CD14-positive monocyte (primary cell): Measurements from ENCODE around the gene CCDC200. TPM values are rescaled to one million over a fixed set of nuclear protein-coding genes. Genes with fewer than 3 reads are reported as not detected.

Experiments used
- DNase-seq, 3 donors: peaks; one replicate each; pipeline ENCODE4 v3.0.0-alpha.2; 2011 to 2022
- H2AFZ ChIP-seq: 2 replicates; pipeline ENCODE4 v1.6.0; 2012; ENCODE audit warnings: mild to moderate bottlenecking, low read depth, low read length, inconsistent platforms; ENCODE audit not compliant: insufficient read depth, poor library complexity, severe bottlenecking
- H3K27ac ChIP-seq, 2 donors: 1 replicate in 1 of 2; 2 replicates in 1 of 2; pipeline ENCODE4 v1.5.1; 2012 to 2013; ENCODE audit warnings: low read length in 2 of 2, control low read depth in 1 of 2, inconsistent platforms in 1 of 2, low read depth in 1 of 2, mild to moderate bottlenecking in 1 of 2
- H3K27me3 ChIP-seq, 2 donors: one replicate each; pipeline versions ENCODE4 v1.6.0 to v1.6.1; 2011 to 2013; ENCODE audit warnings: low read length in 2 of 2; ENCODE audit not compliant: control insufficient read depth in 2 of 2, insufficient read depth in 2 of 2
- H3K36me3 ChIP-seq, 2 donors: replicated peaks in 1 of 2; 1 replicate in 1 of 2; 2 replicates in 1 of 2; pipeline versions ENCODE4 v1.5.1 to v1.6.1; 2012 to 2013; ENCODE audit warnings: low read length in 2 of 2, control low read depth in 1 of 2, inconsistent platforms in 1 of 2, mild to moderate bottlenecking in 1 of 2; ENCODE audit not compliant: insufficient read depth in 2 of 2, control insufficient read depth in 1 of 2
- H3K4me1 ChIP-seq, 2 donors: 1 replicate in 1 of 2; 2 replicates in 1 of 2; pipeline versions ENCODE4 v1.5.1 to v1.6.1; 2012 to 2013; ENCODE audit warnings: low read length in 2 of 2, control low read depth in 1 of 2, inconsistent platforms in 1 of 2, mild to moderate bottlenecking in 1 of 2, moderate library complexity in 1 of 2; ENCODE audit not compliant: insufficient read depth in 2 of 2, control insufficient read depth in 1 of 2
- H3K4me2 ChIP-seq: replicated peaks from 2 replicates; pipeline ENCODE3; 2012; ENCODE audit warnings: low read length, moderate library complexity, mild to moderate bottlenecking; ENCODE audit not compliant: poor library complexity, severe bottlenecking; ENCODE audit errors: extremely low read depth
- H3K4me3 ChIP-seq, 3 experiments: fragments of 200-600 bp in 1 of 3; sonication (generic) in 1 of 3; replicated peaks in 1 of 3; 1 replicate in 2 of 3; 2 replicates in 1 of 3; pipeline ENCODE4 v1.5.1; 2011 to 2013; ENCODE audit warnings: low read length in 3 of 3, mild to moderate bottlenecking in 3 of 3, control low read depth in 2 of 3, low read depth in 2 of 3, inconsistent platforms in 1 of 3, moderate library complexity in 1 of 3
- H3K79me2 ChIP-seq: 2 replicates; pipeline ENCODE4 v1.6.0; 2012; ENCODE audit warnings: mild to moderate bottlenecking, control low read depth, inconsistent platforms, low read length, moderate library complexity; ENCODE audit not compliant: insufficient read depth
- H3K9ac ChIP-seq: 2 replicates; pipeline ENCODE4 v1.6.0; 2017; ENCODE audit warnings: low read length, mild to moderate bottlenecking; ENCODE audit not compliant: insufficient read depth, poor library complexity, severe bottlenecking
- H3K9me3 ChIP-seq, 2 donors: replicated peaks in 1 of 2; 1 replicate in 1 of 2; 2 replicates in 1 of 2; pipeline versions ENCODE4 v1.5.1 to v1.6.1; 2012 to 2013; ENCODE audit warnings: low read length in 2 of 2, control low read depth in 1 of 2; ENCODE audit not compliant: control insufficient read depth in 1 of 2, insufficient read depth in 1 of 2
- H4K20me1 ChIP-seq: 2 replicates; pipeline ENCODE4 v1.6.0; 2012; ENCODE audit warnings: mild to moderate bottlenecking, low read length, control low read depth, moderate library complexity; ENCODE audit not compliant: insufficient read depth
- H3K27ac Mint-ChIP-seq, 7 donors: one replicate each; pipeline ENCODE4 v1.8.0; 2020; ENCODE audit warnings: mild to moderate bottlenecking in 7 of 7, mixed read lengths in 7 of 7, moderate library complexity in 6 of 7, inconsistent platforms in 2 of 7
- H3K27me3 Mint-ChIP-seq, 3 donors: one replicate each; pipeline ENCODE4 v1.8.0; 2021 to 2022; ENCODE audit warnings: low read depth in 3 of 3, mild to moderate bottlenecking in 3 of 3, mixed read lengths in 3 of 3, moderate library complexity in 3 of 3, inconsistent platforms in 1 of 3
- H3K36me3 Mint-ChIP-seq, 2 donors: one replicate each; pipeline ENCODE4 v1.8.0; 2020; ENCODE audit warnings: mixed read lengths in 2 of 2, inconsistent platforms in 1 of 2, mild to moderate bottlenecking in 1 of 2
- H3K4me1 Mint-ChIP-seq: one replicate; pipeline ENCODE4 v1.8.0; 2020; ENCODE audit warnings: mild to moderate bottlenecking, mixed read lengths
- H3K4me3 Mint-ChIP-seq, 2 donors: one replicate each; pipeline ENCODE4 v1.8.0; 2020; ENCODE audit warnings: mild to moderate bottlenecking in 2 of 2, mixed read lengths in 2 of 2, moderate library complexity in 1 of 2
- H3K9me3 Mint-ChIP-seq, 7 donors: one replicate each; pipeline ENCODE4 v1.8.0; 2020 to 2022; ENCODE audit warnings: mixed read lengths in 7 of 7, mild to moderate bottlenecking in 6 of 7, moderate library complexity in 6 of 7, inconsistent platforms in 2 of 7
- WGBS: methylation state at CpG from one replicate; pipeline ENCODE4 v1.1.5; 2013; ENCODE audit warnings: missing lambda C conversion rate; ENCODE audit not compliant: insufficient coverage; 5-methylcytosine and 5-hydroxymethylcytosine counted together
- intact Hi-C, 2 donors: fragments of 100-400 bp; cut with micrococcal nuclease; formaldehyde crosslinking; loops; one replicate each; pipeline versions ENCODE4 v1.15.0 to v1.15.1; 2023
- polyA plus RNA-seq, 3 donors: library from polyadenylated mRNA; depleted of rRNA in 1 of 3; unstranded in 2 of 3; stranded (reverse) in 1 of 3; fragments of 300-500 nt in 2 of 3; fragments of >200 nt in 1 of 3; fragmentation: Illumina TruSeq in 2 of 3; gene quantifications; 1 replicate in 2 of 3; 2 replicates in 1 of 3; pipeline ENCODE4 v1.2.3, GENCODE V29; 2012 to 2021
- TF ChIP-seq, protein P1 (sequence below): fragments of 200-600 bp; IDR thresholded peaks from one replicate; pipeline ENCODE4 v1.8.0; 2022; ENCODE audit warnings: antibody characterized with exemption, mild to moderate bottlenecking

Gene CCDC200
- polyA plus RNA-seq, 3 donors: not detected

DNA sequence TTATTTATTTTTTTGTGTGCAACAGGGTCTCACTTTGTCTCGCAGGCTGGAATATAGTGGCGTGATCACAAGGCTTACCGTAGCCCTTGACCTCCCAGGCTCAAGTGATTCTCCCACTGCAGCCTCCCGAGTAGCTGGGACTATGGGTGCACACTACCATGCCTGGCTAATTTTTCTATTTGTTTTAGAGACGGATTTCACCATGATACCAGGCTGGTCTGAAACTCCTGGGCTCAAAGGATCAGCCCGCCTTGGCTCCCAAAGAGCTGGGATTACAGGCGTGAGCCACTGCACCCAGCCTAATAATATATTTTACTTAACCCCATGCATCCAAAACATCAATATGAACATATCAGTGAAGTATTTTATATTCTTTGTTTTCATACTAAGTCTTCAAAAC, 2.0 kb downstream of the CCDC200 start:
- TF ChIP-seq, protein P1, sequence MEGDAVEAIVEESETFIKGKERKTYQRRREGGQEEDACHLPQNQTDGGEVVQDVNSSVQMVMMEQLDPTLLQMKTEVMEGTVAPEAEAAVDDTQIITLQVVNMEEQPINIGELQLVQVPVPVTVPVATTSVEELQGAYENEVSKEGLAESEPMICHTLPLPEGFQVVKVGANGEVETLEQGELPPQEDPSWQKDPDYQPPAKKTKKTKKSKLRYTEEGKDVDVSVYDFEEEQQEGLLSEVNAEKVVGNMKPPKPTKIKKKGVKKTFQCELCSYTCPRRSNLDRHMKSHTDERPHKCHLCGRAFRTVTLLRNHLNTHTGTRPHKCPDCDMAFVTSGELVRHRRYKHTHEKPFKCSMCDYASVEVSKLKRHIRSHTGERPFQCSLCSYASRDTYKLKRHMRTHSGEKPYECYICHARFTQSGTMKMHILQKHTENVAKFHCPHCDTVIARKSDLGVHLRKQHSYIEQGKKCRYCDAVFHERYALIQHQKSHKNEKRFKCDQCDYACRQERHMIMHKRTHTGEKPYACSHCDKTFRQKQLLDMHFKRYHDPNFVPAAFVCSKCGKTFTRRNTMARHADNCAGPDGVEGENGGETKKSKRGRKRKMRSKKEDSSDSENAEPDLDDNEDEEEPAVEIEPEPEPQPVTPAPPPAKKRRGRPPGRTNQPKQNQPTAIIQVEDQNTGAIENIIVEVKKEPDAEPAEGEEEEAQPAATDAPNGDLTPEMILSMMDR: no peak
- Histone ChIP-seq H3K36me3 (peaks cover 29 to 46% of the 10 kb centered on the region in 2 donors), H3K4me1 (no peaks in the 10 kb centered on the region), H2AFZ (no peak overlapping the region), H3K27me3 (no peaks in the 10 kb centered on the region), H3K27ac (no peak overlapping the region), H3K79me2 (no peaks in the 10 kb centered on the region), H3K4me3 (no peak overlapping the region), H3K9me3 (no peaks in the 10 kb centered on the region), H3K9ac (no peak overlapping the region), H4K20me1 (peaks cover 16% of the 10 kb centered on the region), H3K4me2 (no peak overlapping the region)
- intact Hi-C loops: no loop called here
- Mint-ChIP-seq H3K9me3 (no peaks in the 10 kb centered on the region), H3K27ac (no peak overlapping the region), H3K4me1 (no peaks in the 10 kb centered on the region), H3K36me3 (peaks cover 26 to 49% of the 10 kb centered on the region in 2 donors), H3K27me3 (peaks cover 0 to 2% (median 0%) of the 10 kb centered on the region in 3 donors), H3K4me3 (no peak overlapping the region)
- DNase-seq: no peak
- WGBS: 96% methylated on average over 5 of the region's 7 CpGs

DNA sequence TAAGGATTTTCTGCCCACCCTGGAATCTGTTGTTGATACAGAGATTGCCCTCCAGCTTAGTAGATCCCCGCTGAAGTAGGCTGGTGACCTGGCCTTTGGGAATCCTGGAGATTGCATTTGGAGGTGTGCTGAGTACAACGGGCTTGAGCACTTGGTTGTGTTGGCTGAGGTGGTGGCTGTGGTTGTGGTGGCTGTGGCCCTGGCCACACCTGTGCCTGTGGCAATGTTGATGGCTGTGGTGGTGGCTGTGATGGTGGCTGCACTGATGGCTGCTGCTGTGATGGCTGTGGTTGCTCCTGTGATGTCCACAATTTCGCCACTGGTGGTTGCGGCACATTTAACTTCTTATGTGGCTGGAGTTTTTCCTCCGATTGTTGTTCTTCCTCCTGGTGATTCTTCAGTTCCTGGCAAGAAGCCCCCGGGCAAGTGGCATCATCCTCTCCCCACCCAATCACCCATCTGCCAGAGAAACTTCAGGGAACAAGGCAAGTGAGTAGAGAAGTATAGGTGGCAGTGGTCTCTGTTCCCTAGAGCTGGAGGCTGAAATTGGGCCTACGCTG, 4.2 kb downstream of the CCDC200 start:
- no peaks in the 10 kb centered on the region for H3K4me1 ChIP-seq
- H3K36me3 ChIP-seq: peaks cover 43 to 67% of the 10 kb centered on the region in 2 donors
- peak overlapping the region in 2 of 7 donors; percentile 9 to 63 for H3K27ac Mint-ChIP-seq
- no peak overlapping the region for H3K9ac ChIP-seq
- no peak overlapping the region for H2AFZ ChIP-seq
- H3K4me3 ChIP-seq: no peak overlapping the region
- H3K9me3 Mint-ChIP-seq: no peaks in the 10 kb centered on the region
- TF ChIP-seq, protein P1: no peak
- no peak overlapping the region for H3K4me2 ChIP-seq
- H3K27me3 ChIP-seq: no peaks in the 10 kb centered on the region
- H3K4me1 Mint-ChIP-seq: peaks cover 2% of the 10 kb centered on the region
- no peak overlapping the region for H3K4me3 Mint-ChIP-seq
- H3K79me2 ChIP-seq: no peaks in the 10 kb centered on the region
- no peak overlapping the region for H3K27ac ChIP-seq
- peaks cover 40 to 64% of the 10 kb centered on the region in 2 donors for H3K36me3 Mint-ChIP-seq
- H4K20me1 ChIP-seq: peaks cover 35% of the 10 kb centered on the region
- DNase-seq: no peak
- 89% methylated on average over 2 of the region's 7 CpGs for WGBS
- H3K9me3 ChIP-seq: no peaks in the 10 kb centered on the region
- intact Hi-C loops: no loop called here
- peaks cover 0 to 2% (median 0%) of the 10 kb centered on the region in 3 donors for H3K27me3 Mint-ChIP-seq
